GM13977 (cell line): ENCODE data around the gene LCMT1.

Experiments used
- DNase-seq: peaks from one replicate; pipeline ENCODE4 v3.0.0; 2012; ENCODE audit warnings: low spot score
- CTCF ChIP-seq: IDR thresholded peaks from 2 replicates; pipeline ENCODE4 v1.5.1; 2012; ENCODE audit warnings: mild to moderate bottlenecking, control low read depth; ENCODE audit not compliant: insufficient read depth; ENCODE audit errors: extremely low read depth, missing control alignments
- in situ Hi-C: fragments of 300-500 bp; cut with MboI; formaldehyde crosslinking; loops from one replicate; pipeline ENCODE4 v1.12.0; 2022; ENCODE audit warnings: low sequenced_read_pairs, low pct_unique_long_range_greater_than_20kb, mixed read lengths, inconsistent platforms; ENCODE audit not compliant: unreplicated experiment

Gene LCMT1

GRCh38 chr16:25093208-25094061, 18.1 kb upstream of the LCMT1 start:
- DNase-seq = peak; percentile 45
- in situ Hi-C loops = no loop called here
- TF ChIP-seq CTCF = no peak

DNA sequence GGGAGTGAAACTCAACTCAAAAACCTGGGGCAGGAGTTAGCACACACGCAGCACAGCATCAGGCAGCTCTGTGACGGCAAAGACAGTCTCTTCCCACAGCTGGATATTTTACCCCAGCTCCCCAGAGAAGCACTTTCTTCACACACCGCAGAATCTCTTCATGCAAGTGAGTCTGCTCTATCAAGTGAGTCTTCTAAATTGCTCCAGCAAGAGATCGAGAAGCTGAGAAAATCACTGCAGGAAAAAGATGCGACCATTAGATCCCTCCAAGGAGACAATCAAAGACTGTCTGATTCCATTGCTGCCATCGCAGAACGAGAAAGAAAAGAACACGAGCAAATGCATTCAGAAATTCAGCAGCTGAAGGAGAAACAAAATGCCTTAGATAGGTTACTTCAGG, 16.9 kb upstream of the LCMT1 start:
- in situ Hi-C loops = no loop called here
- DNase-seq = no peak
- TF ChIP-seq CTCF = no peak

GRCh38 chr16:25095636-25096035, 15.9 kb upstream of the LCMT1 start:
- in situ Hi-C loops = no loop called here
- TF ChIP-seq CTCF = no peak
- no peak for DNase-seq

- no peak for DNase-seq
- TF ChIP-seq CTCF = no peak
- in situ Hi-C loops = no loop called here
Observed at GRCh38 chr16:25097276-25097975, 14.1 kb upstream of the LCMT1 start.

GRCh38 chr16:25100511-25100910, 11.0 kb upstream of the LCMT1 start:
- DNase-seq = no peak
- in situ Hi-C loops = no loop called here
- TF ChIP-seq CTCF = no peak

- TF ChIP-seq CTCF = peak; percentile 65
- DNase-seq = peak; percentile 92
- in situ Hi-C loops = no loop called here
Observed at GRCh38 chr16:25106567-25107465, 4.7 kb upstream of the LCMT1 start.
